Endothelial cell (in vitro differentiated cells): ENCODE results near the gene ADCY1. TPM values are rescaled to one million over a fixed set of nuclear protein-coding genes. Genes with fewer than 3 reads are reported as not detected.
A peak's percentile ranks its signal among the peaks of the same experiment; 100 is the strongest.
"Not testable (repeated sequence)": the region's sequence is repeated elsewhere in the genome, so short reads cannot be mapped to it uniquely, and the experiment has no call there.

Experiments used
- DNase-seq: peaks from one replicate; pipeline ENCODE4 v3.0.0; 2021; ENCODE audit warnings: low spot score
- H3K27ac Mint-ChIP-seq: one replicate; pipeline ENCODE4 v1.8.0; 2021; ENCODE audit warnings: mixed read lengths, inconsistent platforms; ENCODE audit not compliant: unreplicated experiment
- H3K27me3 Mint-ChIP-seq: one replicate; pipeline ENCODE4 v1.8.0; 2021; ENCODE audit warnings: mild to moderate bottlenecking, moderate library complexity, mixed read lengths, inconsistent platforms; ENCODE audit not compliant: unreplicated experiment
- H3K36me3 Mint-ChIP-seq: one replicate; pipeline ENCODE4 v1.8.0; 2021; ENCODE audit warnings: mild to moderate bottlenecking, low read depth, mixed read lengths, inconsistent platforms; ENCODE audit not compliant: unreplicated experiment
- H3K4me1 Mint-ChIP-seq: one replicate; pipeline ENCODE4 v1.8.0; 2021; ENCODE audit warnings: mild to moderate bottlenecking, mixed read lengths, inconsistent platforms; ENCODE audit not compliant: unreplicated experiment
- H3K4me3 Mint-ChIP-seq: one replicate; pipeline ENCODE4 v1.8.0; 2021; ENCODE audit warnings: mild to moderate bottlenecking, mixed read lengths, inconsistent platforms; ENCODE audit not compliant: unreplicated experiment
- H3K9me3 Mint-ChIP-seq: one replicate; pipeline ENCODE4 v1.8.0; 2021; ENCODE audit warnings: mixed read lengths, inconsistent platforms; ENCODE audit not compliant: unreplicated experiment
- total RNA-seq: library from RNA; stranded (reverse); fragmentation: NEBNext Ultra II Directional; extraction: Animal tissue kit (Norgen Biotek cat#: 25700); gene quantifications from one replicate; pipeline ENCODE4 v1.2.1, GENCODE V29; 2021; ENCODE audit not compliant: unreplicated experiment

The ADCY1 gene
- total RNA-seq, 1 donor from 2014 or later = 50.7 TPM

- DNase-seq, H3K9me3 Mint-ChIP-seq, H3K4me3 Mint-ChIP-seq, H3K27ac Mint-ChIP-seq, H3K4me1 Mint-ChIP-seq, H3K27me3 Mint-ChIP-seq, H3K36me3 Mint-ChIP-seq: not testable (repeated sequence)
These were observed 188.2 kb downstream of the ADCY1 start for GRCh38 chr7:45762225-45762994.

GRCh38 chr7:45768516-45769394, 194.6 kb downstream of the ADCY1 start:
- not testable (repeated sequence) for H3K4me1 Mint-ChIP-seq, H3K9me3 Mint-ChIP-seq, H3K36me3 Mint-ChIP-seq, H3K27me3 Mint-ChIP-seq
- Mint-ChIP-seq H3K4me3 (peak overlapping the region; percentile 92), H3K27ac (peak overlapping the region; percentile 95)
- DNase-seq = peak; percentile 99

DNA sequence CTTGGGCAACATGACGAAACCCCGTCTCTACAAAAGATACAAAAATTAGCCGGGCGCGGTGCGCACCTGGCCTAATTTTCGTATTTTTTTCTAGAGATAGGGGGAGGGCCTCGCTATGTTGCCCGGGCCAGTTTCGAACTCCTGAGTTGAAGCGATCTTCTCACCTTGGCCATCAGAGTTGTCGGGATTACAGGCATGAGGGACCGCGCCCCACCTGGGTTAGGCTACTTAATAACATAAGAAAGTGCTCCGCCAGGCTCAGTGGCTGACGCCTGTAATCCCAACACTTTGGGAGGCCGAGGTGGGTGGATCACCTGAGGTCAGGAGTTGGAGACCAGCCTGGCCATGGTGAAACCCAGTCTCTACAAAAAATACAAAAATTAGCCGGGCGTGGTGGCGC, 195.5 kb downstream of the ADCY1 start:
- H3K36me3 Mint-ChIP-seq, H3K4me1 Mint-ChIP-seq, H3K27me3 Mint-ChIP-seq, DNase-seq, H3K9me3 Mint-ChIP-seq: not testable (repeated sequence)
- Mint-ChIP-seq H3K27ac (peak overlapping the region; percentile 95), H3K4me3 (peak overlapping the region; percentile 92)
